ENCODE results near the gene DHX36.

The DHX36 gene

GRCh38 chr3:154290187-154290586 is 34.1 kb downstream of the DHX36 start:
- no peak for DNase-seq (ENCODE audit: low spot score)

GRCh38 chr3:154285221-154285620 is 39.1 kb downstream of the DHX36 start:
- no peak for DNase-seq (ENCODE audit: low spot score)

- no peak for DNase-seq (ENCODE audit: low spot score)
Observed at GRCh38 chr3:154280161-154280560, 44.1 kb downstream of the DHX36 start.

DNA sequence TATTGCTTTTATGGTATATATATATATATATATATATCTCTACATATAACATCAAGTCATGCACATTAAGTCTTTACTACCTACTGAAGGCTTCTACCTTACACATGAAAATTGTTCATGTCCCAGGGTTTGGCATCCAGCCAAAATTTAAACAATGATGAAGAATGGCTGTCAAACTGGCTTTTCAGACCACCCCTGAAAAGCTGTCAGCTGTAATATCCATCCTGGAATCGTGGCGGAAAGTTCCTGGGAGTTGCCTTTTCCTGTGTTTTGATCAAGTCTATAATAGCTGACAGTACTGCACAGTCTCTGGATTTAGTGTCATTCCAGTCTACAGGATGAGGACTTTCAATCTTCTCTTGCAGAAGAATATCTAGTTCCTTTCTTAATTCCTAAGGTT is 48.3 kb downstream of the DHX36 start:
- no peak for DNase-seq (ENCODE audit: low spot score)

- DNase-seq (ENCODE audit: low spot score), result no peak
Observed at GRCh38 chr3:154275292-154275691, 49.0 kb downstream of the DHX36 start.

DNA sequence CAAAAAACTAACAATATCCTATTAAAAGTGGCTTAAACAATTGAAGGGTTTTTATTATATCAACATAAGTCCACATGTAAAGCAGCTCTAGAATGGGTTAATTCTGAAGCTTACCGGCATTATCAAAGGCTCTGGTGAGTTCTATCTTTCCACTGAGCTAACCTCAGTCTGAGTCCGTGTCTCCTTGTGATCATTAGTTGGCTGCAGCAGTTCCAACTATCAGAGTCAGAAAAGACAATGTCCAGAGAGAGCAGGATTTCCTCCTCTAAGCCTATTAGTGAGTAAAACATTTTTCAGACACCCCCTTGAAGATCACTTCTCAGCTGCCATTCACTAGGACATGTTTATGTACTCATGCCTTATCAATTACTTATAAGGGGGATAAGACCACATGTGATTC is 49.9 kb downstream of the DHX36 start:
- DNase-seq (ENCODE audit: low spot score), result no peak

DNA sequence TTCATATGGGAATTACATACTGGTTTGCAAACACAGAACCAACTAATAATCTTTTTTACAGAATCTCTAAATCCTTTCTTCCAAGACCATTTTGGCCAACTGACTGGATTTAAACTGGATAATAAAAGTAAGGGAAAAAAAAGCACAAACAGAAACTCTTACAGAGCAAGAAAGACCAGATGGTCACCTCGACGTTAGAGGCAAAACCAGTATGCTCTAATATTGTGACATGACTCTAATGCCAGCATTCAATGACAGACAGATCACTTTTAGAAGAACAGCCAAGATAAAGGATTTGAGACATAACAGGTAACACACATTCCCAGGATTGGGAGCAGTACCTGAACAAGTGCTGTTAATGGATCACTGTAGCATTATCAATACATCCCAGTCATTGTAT is 50.9 kb downstream of the DHX36 start:
- DNase-seq (ENCODE audit: low spot score), result no peak

- DNase-seq (ENCODE audit: low spot score), result no peak
Observed at GRCh38 chr3:154254527-154254926, 69.8 kb downstream of the DHX36 start.

- DNase-seq (ENCODE audit: low spot score), result peak; percentile 88
Observed at GRCh38 chr3:154252759-154253638, 71.3 kb downstream of the DHX36 start.

GRCh38 chr3:154251610-154252009 is 72.7 kb downstream of the DHX36 start:
- no peak for DNase-seq (ENCODE audit: low spot score)

GRCh38 chr3:154250291-154250690 is 74.0 kb downstream of the DHX36 start:
- DNase-seq (ENCODE audit: low spot score), result no peak

DNA sequence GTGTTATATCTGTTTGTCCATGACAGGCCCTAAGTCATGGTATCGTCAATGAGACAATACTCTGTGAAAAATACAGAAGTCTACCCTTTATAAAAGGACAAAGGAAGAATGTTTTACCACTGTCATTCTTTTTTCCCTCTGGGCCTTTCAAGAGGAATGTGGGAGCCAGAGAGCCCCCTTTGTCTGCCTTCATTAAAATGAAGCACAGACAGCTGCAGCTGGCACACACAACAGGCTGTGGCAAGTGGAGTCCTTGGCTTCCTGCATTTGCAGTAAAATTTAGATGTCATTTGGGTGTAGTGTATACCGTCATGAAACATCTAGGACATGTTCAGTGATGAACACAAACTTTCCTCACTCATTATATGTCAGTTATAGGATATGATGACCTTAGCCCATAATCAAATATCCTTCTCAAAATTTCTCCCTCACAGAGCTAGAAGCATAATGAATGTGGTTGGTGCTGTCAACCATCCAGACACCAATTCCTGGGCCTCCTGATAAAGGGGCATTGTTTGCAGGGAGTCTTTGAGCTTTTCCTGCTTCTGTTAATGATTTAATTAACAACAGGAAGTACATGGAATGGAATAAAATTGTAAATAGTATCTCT is 76.4 kb downstream of the DHX36 start:
- DNase-seq (ENCODE audit: low spot score), result no peak

GRCh38 chr3:154244644-154245043 is 79.6 kb downstream of the DHX36 start:
- DNase-seq (ENCODE audit: low spot score), result no peak

DNA sequence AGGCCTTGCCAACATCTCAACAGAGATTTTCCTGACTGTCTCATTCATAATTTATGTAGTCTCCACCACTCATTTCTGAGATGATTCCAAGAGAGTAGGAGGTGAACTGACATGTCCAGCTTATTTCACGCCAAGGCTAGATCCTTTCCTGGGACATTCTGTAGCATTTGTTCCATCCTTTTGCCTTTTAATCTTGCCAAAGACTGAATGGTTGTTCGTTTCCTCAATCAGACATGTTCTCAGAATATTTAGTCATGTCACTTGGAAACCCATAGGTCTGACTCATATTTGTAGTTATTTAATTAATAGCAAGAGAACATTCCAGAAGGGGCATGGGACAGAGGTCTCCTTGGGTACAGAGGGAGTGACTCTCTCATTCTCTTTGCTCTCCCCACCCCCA is 80.9 kb downstream of the DHX36 start:
- no peak for DNase-seq (ENCODE audit: low spot score)

GRCh38 chr3:154242766-154243165 is 81.5 kb downstream of the DHX36 start:
- no peak for DNase-seq (ENCODE audit: low spot score)

- DNase-seq (ENCODE audit: low spot score), result no peak
Observed at GRCh38 chr3:154241496-154241895, 82.8 kb downstream of the DHX36 start.

DNA sequence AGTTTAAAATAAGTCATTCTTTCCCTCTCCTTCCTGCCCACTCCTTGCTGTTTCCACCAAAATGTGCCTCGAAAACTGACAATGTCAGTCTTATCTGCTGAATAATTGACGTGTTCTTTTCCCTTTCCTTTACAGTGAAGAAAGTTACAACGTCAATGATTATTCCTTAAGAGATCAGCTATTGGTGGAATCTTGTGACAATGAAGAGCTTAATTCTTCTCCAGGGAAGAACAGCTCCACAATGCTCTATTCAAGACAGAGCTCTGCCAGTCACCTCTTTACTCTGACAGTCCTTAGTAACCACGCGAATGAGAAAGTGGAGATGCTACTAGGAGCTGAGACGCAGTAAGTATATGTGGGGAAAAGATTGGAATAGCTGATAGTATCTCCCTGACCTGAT is 84.1 kb downstream of the DHX36 start:
- no peak for DNase-seq (ENCODE audit: low spot score)

GRCh38 chr3:154236331-154236730 is 88.0 kb downstream of the DHX36 start:
- DNase-seq (ENCODE audit: low spot score), result no peak

- DNase-seq (ENCODE audit: low spot score), result no peak
Observed at GRCh38 chr3:154235330-154235729, 89.0 kb downstream of the DHX36 start.

DNA sequence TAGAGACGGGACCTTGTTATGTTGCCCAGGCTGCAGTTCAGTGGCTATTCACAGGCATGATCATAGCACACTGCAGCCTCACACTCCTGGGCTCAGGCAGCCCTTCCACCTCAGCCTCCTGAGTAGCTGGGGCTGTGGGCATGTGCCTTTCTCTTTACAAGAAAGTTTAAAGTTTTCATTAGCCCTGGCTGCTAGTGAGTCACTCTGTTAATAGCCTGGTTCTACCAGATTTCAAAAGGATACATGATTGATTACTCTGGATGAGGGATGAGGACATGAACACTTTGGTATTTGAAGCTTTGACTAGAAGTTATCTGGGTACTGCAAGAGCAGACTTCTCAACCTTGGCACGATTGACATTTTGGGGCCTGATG is 95.1 kb downstream of the DHX36 start:
- DNase-seq (ENCODE audit: low spot score), result no peak

DNA sequence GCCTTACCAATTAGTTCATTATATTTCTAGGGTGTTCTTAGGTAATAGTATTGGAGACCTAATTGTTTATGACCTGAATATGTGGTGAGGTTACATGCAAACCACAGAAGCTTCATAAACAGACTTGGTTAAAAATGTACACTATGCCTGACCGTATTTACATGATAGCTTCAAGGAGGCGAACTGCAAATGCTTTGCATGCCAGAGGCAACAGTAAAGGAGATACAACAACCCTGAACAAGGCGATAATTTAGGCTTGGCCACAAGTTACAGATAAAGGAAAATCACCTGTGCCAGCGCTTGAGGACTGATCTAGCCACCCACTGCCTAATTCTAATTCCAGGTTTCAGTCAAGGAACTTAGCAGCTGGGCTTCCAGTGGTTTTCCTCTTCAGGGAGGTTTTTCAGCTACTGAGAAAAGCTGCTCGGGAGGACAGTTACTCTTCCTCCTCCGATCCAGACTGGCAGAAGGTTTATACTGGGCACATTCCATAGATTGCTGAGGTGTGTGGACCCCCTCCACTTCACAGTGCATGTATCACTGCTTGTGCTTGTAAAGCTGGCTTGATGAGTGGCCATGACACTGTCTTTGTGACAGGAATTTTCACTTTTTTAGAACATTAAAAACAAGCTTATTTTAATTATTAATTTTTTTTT is 95.6 kb downstream of the DHX36 start:
- no peak for DNase-seq (ENCODE audit: low spot score)

DNA sequence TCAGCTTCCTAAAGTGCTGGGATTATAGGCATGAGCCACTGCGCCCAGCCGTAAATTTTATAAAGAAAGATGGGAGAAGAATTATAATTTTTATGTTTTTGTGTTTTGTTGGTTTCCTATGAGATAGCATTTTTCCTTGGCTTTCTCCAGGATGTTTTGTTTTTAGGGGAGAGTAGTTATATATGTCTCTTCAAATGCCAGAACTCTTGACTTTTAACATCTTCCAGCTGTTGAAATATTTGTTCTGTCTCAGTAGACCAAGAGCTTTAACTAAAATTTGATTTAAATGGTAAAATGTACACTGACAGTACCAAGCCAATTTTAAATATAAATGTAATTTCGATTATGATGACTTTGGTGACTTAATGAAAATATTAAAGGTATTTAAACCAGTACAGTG is 96.8 kb downstream of the DHX36 start:
- DNase-seq (ENCODE audit: low spot score), result no peak

DNA sequence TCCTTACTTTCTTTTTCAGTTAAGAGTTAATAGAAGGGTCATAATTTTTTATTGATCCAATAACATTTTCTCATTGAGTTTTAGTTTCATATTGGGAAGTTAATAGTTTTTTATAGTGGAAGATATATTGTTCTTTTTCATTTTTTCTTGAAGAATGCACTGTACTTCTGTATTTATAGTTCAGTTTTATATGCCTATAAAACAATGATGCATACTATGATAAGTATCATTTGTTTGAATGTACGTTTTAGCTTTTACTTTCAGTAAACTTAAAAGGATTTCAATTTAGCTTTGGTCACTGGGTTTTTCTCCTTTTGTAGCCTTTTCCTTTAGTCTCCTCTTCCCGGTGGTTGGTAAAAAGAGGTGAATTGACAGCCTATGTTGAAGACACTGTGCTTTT is 98.8 kb downstream of the DHX36 start:
- DNase-seq (ENCODE audit: low spot score), result no peak
